ENCODE data around the gene LRFN2. TPM values are rescaled to one million over a fixed set of nuclear protein-coding genes. Genes with fewer than 3 reads are reported as not detected.

LRFN2 gene
- total RNA-seq, 1 donor from 2014 or later, result not detected

DNA sequence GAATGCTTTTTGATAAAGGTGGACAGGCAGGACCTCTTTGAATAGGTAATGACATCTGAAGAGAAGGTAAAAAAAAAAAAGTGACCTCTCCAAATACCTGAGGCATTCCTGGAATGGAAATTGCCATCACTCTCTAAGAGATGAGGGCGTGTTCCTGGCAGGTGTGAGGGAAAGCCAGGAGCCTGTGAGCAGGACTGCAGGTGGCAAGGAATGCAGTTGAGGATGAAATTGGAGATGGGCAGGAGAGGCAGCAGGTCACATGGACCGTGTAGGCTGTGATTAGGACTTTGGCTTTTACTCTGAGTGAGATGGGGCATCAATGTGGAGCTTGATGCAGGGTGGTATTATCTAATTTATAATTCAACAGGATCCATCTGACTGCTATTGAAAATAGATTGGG is 227.4 kb downstream of the LRFN2 start:
- Mint-ChIP-seq H3K27me3 (ENCODE audit: low read depth) (peaks cover 3% of the 10 kb centered on the region), H3K4me3 (no peak overlapping the region), H3K36me3 (no peaks in the 10 kb centered on the region), H3K4me1 (no peaks in the 10 kb centered on the region), H3K9me3 (peaks cover under 1% of the 10 kb centered on the region), H3K27ac (no peak overlapping the region)
- TF ChIP-seq, protein P1, sequence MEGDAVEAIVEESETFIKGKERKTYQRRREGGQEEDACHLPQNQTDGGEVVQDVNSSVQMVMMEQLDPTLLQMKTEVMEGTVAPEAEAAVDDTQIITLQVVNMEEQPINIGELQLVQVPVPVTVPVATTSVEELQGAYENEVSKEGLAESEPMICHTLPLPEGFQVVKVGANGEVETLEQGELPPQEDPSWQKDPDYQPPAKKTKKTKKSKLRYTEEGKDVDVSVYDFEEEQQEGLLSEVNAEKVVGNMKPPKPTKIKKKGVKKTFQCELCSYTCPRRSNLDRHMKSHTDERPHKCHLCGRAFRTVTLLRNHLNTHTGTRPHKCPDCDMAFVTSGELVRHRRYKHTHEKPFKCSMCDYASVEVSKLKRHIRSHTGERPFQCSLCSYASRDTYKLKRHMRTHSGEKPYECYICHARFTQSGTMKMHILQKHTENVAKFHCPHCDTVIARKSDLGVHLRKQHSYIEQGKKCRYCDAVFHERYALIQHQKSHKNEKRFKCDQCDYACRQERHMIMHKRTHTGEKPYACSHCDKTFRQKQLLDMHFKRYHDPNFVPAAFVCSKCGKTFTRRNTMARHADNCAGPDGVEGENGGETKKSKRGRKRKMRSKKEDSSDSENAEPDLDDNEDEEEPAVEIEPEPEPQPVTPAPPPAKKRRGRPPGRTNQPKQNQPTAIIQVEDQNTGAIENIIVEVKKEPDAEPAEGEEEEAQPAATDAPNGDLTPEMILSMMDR (IDR thresholded peaks at IDR 0.05; ENCODE audit: unreplicated experiment), result no peak
- peak in 1 of 2 experiments; percentile 7 for DNase-seq (ENCODE audit: low spot score in 2 of 2, unreplicated experiment in 2 of 2)

DNA sequence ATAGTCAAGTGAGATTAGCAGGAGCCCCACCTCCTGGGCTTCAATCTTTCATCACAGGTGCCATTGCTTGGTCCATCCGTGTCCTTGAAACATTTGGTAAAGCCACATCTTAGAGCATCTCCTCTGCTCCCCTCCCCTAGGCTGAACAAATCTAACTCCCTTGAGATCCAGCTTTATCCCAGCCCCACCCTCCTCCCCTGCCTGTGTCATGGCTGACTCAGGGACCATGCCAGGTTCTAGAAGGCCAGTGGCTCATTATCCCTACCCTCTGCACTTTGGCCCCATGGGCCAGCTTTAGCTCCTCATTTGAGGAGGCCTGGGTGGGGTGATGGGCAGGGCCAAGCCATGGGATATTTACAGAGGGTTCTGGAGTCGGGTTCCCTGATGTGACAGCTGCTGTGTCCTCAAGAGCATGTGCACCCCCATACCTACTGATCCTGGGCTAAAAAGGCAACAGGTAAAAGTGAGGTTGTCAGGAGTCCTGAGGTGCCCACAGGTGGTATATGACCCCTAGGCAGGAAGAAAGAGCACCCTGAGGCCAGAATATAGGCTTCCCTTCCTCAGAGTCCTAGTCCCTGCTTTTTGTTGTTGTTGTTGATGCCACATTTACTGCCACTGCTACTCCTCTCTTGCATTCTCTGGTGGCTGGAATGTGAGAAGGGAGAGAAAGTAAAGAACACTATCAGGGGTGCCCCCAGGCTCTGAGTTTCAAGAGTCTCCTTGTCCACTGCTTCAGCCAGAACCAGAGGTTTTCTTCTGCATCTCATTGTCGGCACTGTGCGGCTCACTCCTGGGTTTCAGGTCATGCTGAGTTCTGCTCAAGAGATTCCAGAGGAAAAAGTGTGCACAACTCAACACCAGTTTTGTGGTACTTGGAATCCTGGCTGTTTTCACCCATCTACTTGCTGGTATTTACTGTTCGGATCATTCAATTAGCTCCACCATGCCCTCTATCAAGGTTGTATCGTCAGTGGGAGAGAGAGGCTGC is 228.4 kb downstream of the LRFN2 start:
- no peak overlapping the region for H3K27ac Mint-ChIP-seq
- H3K9me3 Mint-ChIP-seq, result no peaks in the 10 kb centered on the region
- H3K4me3 Mint-ChIP-seq, result no peak overlapping the region
- no peaks in the 10 kb centered on the region for H3K36me3 Mint-ChIP-seq
- DNase-seq (ENCODE audit: low spot score in 2 of 2, unreplicated experiment in 2 of 2), result peak in 1 of 2 experiments; percentile 22
- TF ChIP-seq, protein P1 (IDR thresholded peaks at IDR 0.05; ENCODE audit: unreplicated experiment), result no peak
- H3K27me3 Mint-ChIP-seq (ENCODE audit: low read depth), result peaks cover 3% of the 10 kb centered on the region
- no peaks in the 10 kb centered on the region for H3K4me1 Mint-ChIP-seq

DNA sequence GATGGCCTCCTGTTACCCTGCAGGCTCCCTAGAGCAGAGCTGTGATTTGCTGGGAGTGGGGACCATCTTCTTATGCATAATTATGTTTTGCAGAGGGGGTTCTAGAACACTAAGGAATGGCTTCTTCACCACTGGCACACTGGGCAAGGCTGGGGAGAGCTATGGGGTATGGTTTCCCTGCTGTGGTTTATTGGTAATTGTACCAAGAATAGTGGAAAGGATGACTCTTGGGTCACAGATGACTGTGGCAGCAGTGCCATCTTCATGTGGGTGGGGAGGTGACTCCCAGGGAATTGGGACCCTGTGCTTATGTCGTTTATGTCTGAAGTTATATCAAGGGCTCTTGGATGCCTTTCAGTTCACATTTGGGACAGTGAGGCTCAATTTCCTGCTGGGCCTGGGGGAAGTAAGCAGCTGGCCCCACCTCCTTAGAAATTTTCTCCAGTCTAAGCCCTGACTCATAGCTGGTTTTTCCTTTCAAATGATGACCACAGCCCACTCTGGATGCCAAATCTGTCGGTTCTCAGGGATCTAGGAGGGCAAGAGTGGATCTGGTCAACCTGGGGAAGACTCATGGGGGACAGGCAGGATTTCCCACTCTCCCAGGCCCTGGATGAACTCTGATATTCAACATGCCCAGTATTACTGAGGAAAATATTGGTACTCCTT is 230.8 kb downstream of the LRFN2 start:
- no peak overlapping the region for H3K27ac Mint-ChIP-seq
- H3K27me3 Mint-ChIP-seq (ENCODE audit: low read depth), result peaks cover 3% of the 10 kb centered on the region
- H3K4me3 Mint-ChIP-seq, result no peak overlapping the region
- no peaks in the 10 kb centered on the region for H3K36me3 Mint-ChIP-seq
- no peaks in the 10 kb centered on the region for H3K4me1 Mint-ChIP-seq
- TF ChIP-seq, protein P1 (IDR thresholded peaks at IDR 0.05; ENCODE audit: unreplicated experiment), result no peak
- DNase-seq (ENCODE audit: low spot score in 2 of 2, unreplicated experiment in 2 of 2), result peak in 1 of 2 experiments; percentile 11
- no peaks in the 10 kb centered on the region for H3K9me3 Mint-ChIP-seq

DNA sequence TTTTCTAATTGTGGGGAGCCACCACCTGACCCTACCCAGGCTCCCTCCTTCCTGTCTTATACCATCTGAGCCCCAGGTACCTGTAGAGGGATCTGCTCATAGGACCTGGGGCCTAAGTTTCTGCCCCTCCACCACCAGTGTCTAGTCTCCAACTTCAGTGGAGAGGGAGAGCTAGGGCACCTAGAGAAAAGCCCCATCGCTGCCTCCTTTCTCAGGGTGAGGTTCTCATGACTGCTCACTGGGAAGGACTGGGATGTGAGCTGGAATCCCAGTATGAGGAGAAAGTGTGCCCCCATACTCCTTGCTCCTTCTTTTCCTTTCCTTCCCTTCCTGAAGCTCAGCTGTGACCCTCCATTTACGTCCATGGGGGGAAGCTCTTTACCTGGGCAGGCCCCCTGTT is 231.6 kb downstream of the LRFN2 start:
- H3K4me3 Mint-ChIP-seq, result no peak overlapping the region
- no peaks in the 10 kb centered on the region for H3K36me3 Mint-ChIP-seq
- peaks cover 2% of the 10 kb centered on the region for H3K27me3 Mint-ChIP-seq (ENCODE audit: low read depth)
- peak in 1 of 2 experiments; percentile 9 for DNase-seq (ENCODE audit: low spot score in 2 of 2, unreplicated experiment in 2 of 2)
- no peaks in the 10 kb centered on the region for H3K9me3 Mint-ChIP-seq
- no peaks in the 10 kb centered on the region for H3K4me1 Mint-ChIP-seq
- no peak overlapping the region for H3K27ac Mint-ChIP-seq
- TF ChIP-seq, protein P1 (IDR thresholded peaks at IDR 0.05; ENCODE audit: unreplicated experiment), result no peak

DNA sequence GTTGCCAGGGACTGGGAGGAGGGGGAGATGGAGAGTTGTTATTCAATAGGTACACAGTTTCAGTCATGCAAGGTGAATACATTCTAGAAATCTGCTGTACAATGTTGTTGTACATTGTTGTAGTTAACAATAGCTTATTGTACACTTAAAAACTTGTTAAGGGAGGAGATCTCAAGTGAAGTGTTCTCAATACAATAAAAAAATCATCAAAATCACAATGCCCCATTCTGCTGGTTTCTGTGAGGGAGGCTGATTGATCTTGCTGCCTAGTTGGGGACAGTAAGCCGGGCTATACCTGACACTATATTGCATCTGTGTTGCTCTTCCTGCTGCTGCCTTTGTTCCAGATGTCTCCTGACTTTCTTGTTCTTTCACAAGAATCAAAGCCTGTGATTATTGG is 232.1 kb downstream of the LRFN2 start:
- TF ChIP-seq, protein P1 (IDR thresholded peaks at IDR 0.05; ENCODE audit: unreplicated experiment), result no peak
- no peaks in the 10 kb centered on the region for H3K9me3 Mint-ChIP-seq
- no peak overlapping the region for H3K4me3 Mint-ChIP-seq
- no peaks in the 10 kb centered on the region for H3K36me3 Mint-ChIP-seq
- no peak for DNase-seq (ENCODE audit: low spot score in 2 of 2, unreplicated experiment in 2 of 2)
- no peaks in the 10 kb centered on the region for H3K4me1 Mint-ChIP-seq
- H3K27ac Mint-ChIP-seq, result no peak overlapping the region
- no peaks in the 10 kb centered on the region for H3K27me3 Mint-ChIP-seq (ENCODE audit: low read depth)

All from mesothelial cell of epicardium (in vitro differentiated cells).